CD4-positive, alpha-beta memory T cell (primary cell): ENCODE results near the gene PRR20G. TPM values are rescaled to one million over a fixed set of nuclear protein-coding genes. Genes with fewer than 3 reads are reported as not detected.

Experiments
- CTCF ChIA-PET: fragments of 350-600 bp; sonication (Branson Sonifier 250); formaldehyde crosslinking; loops from one replicate; lab custom pipeline; 2021; ENCODE audit warnings: inconsistent platforms; ENCODE audit not compliant: partially characterized antibody; lab: Charles Lee
- POLR2A ChIA-PET: fragments of 350-600 bp; sonication (Branson Sonifier 250); formaldehyde crosslinking; loops from one replicate; lab custom pipeline; 2021; ENCODE audit not compliant: partially characterized antibody; lab: Charles Lee
- DNase-seq, 5 donors: peaks; one replicate each; pipeline versions ENCODE4 v3.0.0 to v3.0.0-alpha.2; 2020 to 2022; ENCODE audit warnings: mixed read lengths in 1 of 5
- H3K27ac ChIP-seq: one replicate; pipeline ENCODE4 v1.7.0; 2013; ENCODE audit warnings: low read depth, low read length
- H3K27me3 ChIP-seq: 2 replicates; pipeline ENCODE4 v1.7.0; 2013; ENCODE audit warnings: mild to moderate bottlenecking, low read length, moderate library complexity; ENCODE audit not compliant: insufficient read depth
- H3K36me3 ChIP-seq: 2 replicates; pipeline ENCODE4 v1.7.0; 2013; ENCODE audit warnings: mild to moderate bottlenecking, low read length, moderate library complexity; ENCODE audit not compliant: insufficient read depth
- H3K4me1 ChIP-seq: 2 replicates; pipeline ENCODE4 v1.7.0; 2013; ENCODE audit warnings: mild to moderate bottlenecking, low read length, moderate library complexity; ENCODE audit not compliant: insufficient read depth
- H3K4me3 ChIP-seq, 2 donors: one replicate each; pipeline ENCODE4 v1.7.0; 2013; ENCODE audit warnings: low read length in 2 of 2, mild to moderate bottlenecking in 1 of 2
- H3K9me3 ChIP-seq, 2 donors: one replicate each; pipeline ENCODE4 v1.7.0; 2013; ENCODE audit warnings: low read length in 2 of 2, control low read depth in 1 of 2; ENCODE audit not compliant: control insufficient read depth in 1 of 2
- H3K27ac Mint-ChIP-seq, 7 donors: one replicate each; pipeline ENCODE4 v1.8.0; 2020 to 2021; ENCODE audit warnings: mixed read lengths in 7 of 7, mild to moderate bottlenecking in 6 of 7, inconsistent platforms in 3 of 7, moderate library complexity in 3 of 7
- H3K27me3 Mint-ChIP-seq, 2 donors: one replicate each; pipeline ENCODE4 v1.8.0; 2020 to 2021; ENCODE audit warnings: mixed read lengths in 2 of 2
- H3K36me3 Mint-ChIP-seq, 2 donors: one replicate each; pipeline ENCODE4 v1.8.0; 2020 to 2021; ENCODE audit warnings: mixed read lengths in 2 of 2, inconsistent platforms in 1 of 2, mild to moderate bottlenecking in 1 of 2
- H3K4me1 Mint-ChIP-seq, 4 donors: one replicate each; pipeline ENCODE4 v1.8.0; 2020 to 2021; ENCODE audit warnings: mixed read lengths in 4 of 4, mild to moderate bottlenecking in 1 of 4
- H3K4me3 Mint-ChIP-seq, 8 donors: one replicate each; pipeline ENCODE4 v1.8.0; 2020 to 2021; ENCODE audit warnings: mixed read lengths in 8 of 8, mild to moderate bottlenecking in 7 of 8, moderate library complexity in 6 of 8, inconsistent platforms in 3 of 8
- H3K9me3 Mint-ChIP-seq, 8 donors: one replicate each; pipeline ENCODE4 v1.8.0; 2020 to 2021; ENCODE audit warnings: mixed read lengths in 8 of 8, mild to moderate bottlenecking in 5 of 8, inconsistent platforms in 3 of 8, moderate library complexity in 1 of 8
- intact Hi-C: fragments of 100-400 bp; cut with micrococcal nuclease; formaldehyde crosslinking; loops from one replicate; pipeline ENCODE4 v1.15.1; 2023
- polyA plus RNA-seq, 2 donors: library from polyadenylated mRNA; unstranded; fragments of 300-500 nt; fragmentation: Illumina TruSeq; gene quantifications; one replicate each; pipeline ENCODE4 v1.2.3, GENCODE V29; 2021
- total RNA-seq, 2 experiments: library from RNA; stranded (reverse); gene quantifications; one replicate each; pipeline ENCODE4 v1.2.3, GENCODE V29; 2021

PRR20G gene
- total and polyA plus RNA-seq, 4 experiments from 2014 or later, result not detected

- H3K9me3 ChIP-seq, result no peaks in the 10 kb centered on the region
- H3K27ac ChIP-seq, result no peak overlapping the region
- Mint-ChIP-seq H3K27me3 (peaks cover 3 to 6% of the 10 kb centered on the region in 2 donors), H3K4me3 (no peak overlapping the region), H3K4me1 (no peaks in the 10 kb centered on the region), H3K27ac (no peak overlapping the region), H3K36me3 (peaks cover 0 to 3% of the 10 kb centered on the region in 2 donors), H3K9me3 (peaks cover 0 to 18% (median 10%) of the 10 kb centered on the region in 8 donors)
- no peaks in the 10 kb centered on the region for H3K36me3 ChIP-seq
- intact Hi-C loops, result no loop called here
- no peaks in the 10 kb centered on the region for H3K4me1 ChIP-seq
- no peaks in the 10 kb centered on the region for H3K27me3 ChIP-seq
- no peak overlapping the region for H3K4me3 ChIP-seq
- ChIA-PET POLR2A (no interaction called here), CTCF (no interaction called here)
- DNase-seq, result no peak
These were observed 34.4 kb downstream of the PRR20G start for GRCh38 chr3:127253491-127253890.

- POLR2A ChIA-PET, result no interaction called here
- Histone ChIP-seq H3K36me3 (no peaks in the 10 kb centered on the region), H3K27me3 (no peaks in the 10 kb centered on the region), H3K4me1 (no peaks in the 10 kb centered on the region), H3K9me3 (peaks cover 0 to 8% of the 10 kb centered on the region in 2 donors), H3K4me3 (no peak overlapping the region), H3K27ac (no peak overlapping the region)
- no peak overlapping the region for H3K27ac Mint-ChIP-seq
- H3K4me3 Mint-ChIP-seq, result no peak overlapping the region
- no peak for DNase-seq
- H3K36me3 Mint-ChIP-seq, result peaks cover 0 to 3% of the 10 kb centered on the region in 2 donors
- no peaks in the 10 kb centered on the region for H3K4me1 Mint-ChIP-seq
- CTCF ChIA-PET, result no interaction called here
- H3K27me3 Mint-ChIP-seq, result peaks cover 3% of the 10 kb centered on the region in 2 donors
- H3K9me3 Mint-ChIP-seq, result peaks cover 0 to 28% (median 20%) of the 10 kb centered on the region in 8 donors
- intact Hi-C loops, result no loop called here
These were observed 35.4 kb downstream of the PRR20G start for GRCh38 chr3:127252446-127252845.

- Histone ChIP-seq H3K4me3 (no peak overlapping the region), H3K4me1 (no peaks in the 10 kb centered on the region), H3K9me3 (peaks cover 0 to 24% of the 10 kb centered on the region in 2 donors), H3K27ac (no peak overlapping the region), H3K27me3 (no peaks in the 10 kb centered on the region), H3K36me3 (no peaks in the 10 kb centered on the region)
- Mint-ChIP-seq H3K27me3 (peaks cover 2 to 3% of the 10 kb centered on the region in 2 donors), H3K36me3 (peaks cover 0 to 9% of the 10 kb centered on the region in 2 donors), H3K9me3 (peaks cover 6 to 52% (median 43%) of the 10 kb centered on the region in 8 donors), H3K27ac (no peak overlapping the region), H3K4me3 (no peak overlapping the region), H3K4me1 (no peaks in the 10 kb centered on the region)
- ChIA-PET POLR2A (no interaction called here), CTCF (no interaction called here)
- DNase-seq, result no peak
- intact Hi-C loops, result no loop called here
These were observed 37.8 kb downstream of the PRR20G start for GRCh38 chr3:127250032-127250431.

GRCh38 chr3:127247292-127247691 lies 40.6 kb downstream of the PRR20G start:
- ChIA-PET CTCF (no interaction called here), POLR2A (no interaction called here)
- peaks cover 0 to 24% of the 10 kb centered on the region in 2 donors for H3K9me3 ChIP-seq
- Mint-ChIP-seq H3K36me3 (peaks cover 2 to 9% of the 10 kb centered on the region in 2 donors), H3K4me1 (no peaks in the 10 kb centered on the region), H3K27me3 (peaks cover 0 to 2% of the 10 kb centered on the region in 2 donors), H3K9me3 (peaks cover 9 to 74% (median 58%) of the 10 kb centered on the region in 8 donors), H3K27ac (no peak overlapping the region), H3K4me3 (no peak overlapping the region)
- no peaks in the 10 kb centered on the region for H3K27me3 ChIP-seq
- no peak for DNase-seq
- intact Hi-C loops, result no loop called here
- H3K4me3 ChIP-seq, result no peak overlapping the region
- no peaks in the 10 kb centered on the region for H3K4me1 ChIP-seq
- H3K27ac ChIP-seq, result no peak overlapping the region
- no peaks in the 10 kb centered on the region for H3K36me3 ChIP-seq

- Mint-ChIP-seq H3K4me3 (no peak overlapping the region), H3K36me3 (peaks cover under 1 to 4% of the 10 kb centered on the region in 2 donors), H3K4me1 (no peaks in the 10 kb centered on the region), H3K27ac (no peak overlapping the region), H3K9me3 (peaks cover 0 to 20% (median 12%) of the 10 kb centered on the region in 8 donors), H3K27me3 (peaks cover 0 to 2% of the 10 kb centered on the region in 2 donors)
- DNase-seq, result no peak
- H3K27me3 ChIP-seq, result no peaks in the 10 kb centered on the region
- H3K4me1 ChIP-seq, result no peaks in the 10 kb centered on the region
- H3K9me3 ChIP-seq, result no peaks in the 10 kb centered on the region
- no peak overlapping the region for H3K27ac ChIP-seq
- intact Hi-C loops, result no loop called here
- CTCF ChIA-PET, result no interaction called here
- H3K36me3 ChIP-seq, result no peaks in the 10 kb centered on the region
- no peak overlapping the region for H3K4me3 ChIP-seq
- POLR2A ChIA-PET, result no interaction called here
These were observed 49.2 kb downstream of the PRR20G start for GRCh38 chr3:127238602-127239001.

GRCh38 chr3:127237835-127238234 lies 50.0 kb downstream of the PRR20G start:
- DNase-seq, result no peak
- Histone ChIP-seq H3K36me3 (no peaks in the 10 kb centered on the region), H3K4me3 (no peak overlapping the region), H3K27me3 (no peaks in the 10 kb centered on the region), H3K27ac (no peak overlapping the region), H3K9me3 (no peaks in the 10 kb centered on the region), H3K4me1 (no peaks in the 10 kb centered on the region)
- peaks cover 0 to 23% (median 11%) of the 10 kb centered on the region in 8 donors for H3K9me3 Mint-ChIP-seq
- H3K4me3 Mint-ChIP-seq, result no peak overlapping the region
- H3K4me1 Mint-ChIP-seq, result no peaks in the 10 kb centered on the region
- ChIA-PET POLR2A (no interaction called here), CTCF (no interaction called here)
- H3K36me3 Mint-ChIP-seq, result peaks cover 4% of the 10 kb centered on the region in 2 donors
- no peak overlapping the region for H3K27ac Mint-ChIP-seq
- H3K27me3 Mint-ChIP-seq, result peaks cover 0 to 2% of the 10 kb centered on the region in 2 donors
- intact Hi-C loops, result no loop called here

GRCh38 chr3:127235706-127236105 lies 52.1 kb downstream of the PRR20G start:
- ChIA-PET CTCF (no interaction called here), POLR2A (no interaction called here)
- peaks cover 0 to 13% (median 5%) of the 10 kb centered on the region in 8 donors for H3K9me3 Mint-ChIP-seq
- peaks cover 0 to 4% of the 10 kb centered on the region in 2 donors for H3K36me3 Mint-ChIP-seq
- DNase-seq, result no peak
- H3K27me3 Mint-ChIP-seq, result peaks cover 2% of the 10 kb centered on the region in 2 donors
- intact Hi-C loops, result no loop called here
- H3K27ac ChIP-seq, result no peak overlapping the region
- H3K4me3 ChIP-seq, result no peak overlapping the region
- no peaks in the 10 kb centered on the region for H3K9me3 ChIP-seq
- H3K4me1 Mint-ChIP-seq, result no peaks in the 10 kb centered on the region
- no peaks in the 10 kb centered on the region for H3K36me3 ChIP-seq
- no peaks in the 10 kb centered on the region for H3K27me3 ChIP-seq
- no peaks in the 10 kb centered on the region for H3K4me1 ChIP-seq
- no peak overlapping the region for H3K27ac Mint-ChIP-seq
- H3K4me3 Mint-ChIP-seq, result no peak overlapping the region
